Measurements from ENCODE around the gene ABCA12. TPM values are rescaled to one million over a fixed set of nuclear protein-coding genes. Genes with fewer than 3 reads are reported as not detected.

Gene ABCA12
- polyA plus RNA-seq, 1 experiment, result 0.01 TPM

DNA sequence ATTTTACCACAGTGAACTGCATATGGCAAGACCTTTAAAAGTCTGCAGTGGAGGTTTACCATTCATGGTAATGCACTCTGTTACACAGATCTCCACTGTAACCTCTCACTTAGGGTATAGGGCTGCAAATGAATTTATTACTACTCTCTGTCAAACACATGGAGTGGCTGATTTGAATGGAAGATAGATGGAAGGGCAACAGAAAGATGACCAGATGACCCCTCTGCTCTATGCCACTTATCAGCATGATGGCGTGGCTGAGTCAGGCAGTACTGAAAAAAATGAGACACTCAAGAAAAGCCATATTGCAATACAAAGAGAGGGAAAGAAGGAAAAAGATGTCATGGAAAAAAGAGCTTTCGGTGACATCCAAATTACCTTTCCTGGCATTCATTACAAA is 72.3 kb downstream of the ABCA12 start:
- ChIA-PET CTCF (no interaction called here), POLR2A (no interaction called here)
- no peak for DNase-seq (ENCODE audit: low read depth)
- H3K36me3 ChIP-seq (ENCODE audit: control insufficient read depth, insufficient read depth, low read length), result no peaks in the 10 kb centered on the region
- H3K4me3 ChIP-seq (ENCODE audit: low read depth, low read length), result no peak overlapping the region
- no peaks in the 10 kb centered on the region for H3K27me3 ChIP-seq (ENCODE audit: control insufficient read depth, insufficient read depth, low read length)
- no peak for TF ChIP-seq CTCF (IDR thresholded peaks at IDR 0.05; ENCODE audit: insufficient read depth, low read depth, low read length)

GRCh38 chr2:215063526-215063925 is 74.9 kb downstream of the ABCA12 start:
- CTCF ChIA-PET, result interaction anchor here (0.6 kb wide), 1 partner anchor 70 kb away, joined by 5 read pairs; no protein-coding TSS in a partner anchor

GRCh38 chr2:215060861-215061536 is 77.4 kb downstream of the ABCA12 start:
- Histone ChIP-seq H3K36me3 (ENCODE audit: control insufficient read depth, insufficient read depth, low read length) (no peaks in the 10 kb centered on the region), H3K27me3 (ENCODE audit: control insufficient read depth, insufficient read depth, low read length) (no peaks in the 10 kb centered on the region), H3K4me3 (ENCODE audit: low read depth, low read length) (no peak overlapping the region)
- TF ChIP-seq CTCF (IDR thresholded peaks at IDR 0.05; ENCODE audit: insufficient read depth, low read depth, low read length), result no peak
- CTCF ChIA-PET, result interaction anchor here (0.7 kb wide), 1 partner anchor 126 kb away, joined by 3 read pairs; no protein-coding TSS in a partner anchor
- no peak for DNase-seq (ENCODE audit: low read depth)
- POLR2A ChIA-PET, result no interaction called here

More at GRCh38 chr2:215063526-215063925, 74.9 kb downstream of the ABCA12 start:
- H3K4me3 ChIP-seq (ENCODE audit: low read depth, low read length), result no peak overlapping the region
- H3K36me3 ChIP-seq (ENCODE audit: control insufficient read depth, insufficient read depth, low read length), result no peaks in the 10 kb centered on the region
- POLR2A ChIA-PET, result no interaction called here
- no peak for TF ChIP-seq CTCF (IDR thresholded peaks at IDR 0.05; ENCODE audit: insufficient read depth, low read depth, low read length)
- DNase-seq (ENCODE audit: low read depth), result no peak
- H3K27me3 ChIP-seq (ENCODE audit: control insufficient read depth, insufficient read depth, low read length), result no peaks in the 10 kb centered on the region

DNA sequence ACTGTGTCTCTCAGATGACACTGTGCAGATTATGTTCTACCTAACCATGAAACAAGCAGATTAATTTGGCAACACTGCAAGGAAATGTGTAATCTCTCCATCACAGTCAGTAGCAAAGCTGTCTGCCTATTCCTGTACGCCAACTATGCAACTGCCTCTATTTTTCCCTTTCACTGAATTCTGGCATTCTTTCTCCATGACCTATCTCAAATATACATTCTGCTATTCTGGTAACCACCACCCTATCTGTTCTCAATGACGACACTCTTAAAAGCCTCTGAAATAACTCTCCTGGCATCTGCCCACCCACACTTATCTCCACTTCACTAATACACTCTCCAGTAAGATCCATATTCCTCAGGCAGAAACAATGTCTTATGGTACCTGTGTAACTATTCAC is 78.7 kb downstream of the ABCA12 start:
- no peak overlapping the region for H3K4me3 ChIP-seq (ENCODE audit: low read depth, low read length)
- CTCF ChIA-PET, result no interaction called here
- no peak for DNase-seq (ENCODE audit: low read depth)
- no peaks in the 10 kb centered on the region for H3K27me3 ChIP-seq (ENCODE audit: control insufficient read depth, insufficient read depth, low read length)
- no peak for TF ChIP-seq CTCF (IDR thresholded peaks at IDR 0.05; ENCODE audit: insufficient read depth, low read depth, low read length)
- H3K36me3 ChIP-seq (ENCODE audit: control insufficient read depth, insufficient read depth, low read length), result no peaks in the 10 kb centered on the region
- POLR2A ChIA-PET, result no interaction called here

GRCh38 chr2:215055891-215056290 is 82.5 kb downstream of the ABCA12 start:
- POLR2A ChIA-PET, result no interaction called here
- CTCF ChIA-PET, result no interaction called here

More at GRCh38 chr2:215055891-215056290, 82.5 kb downstream of the ABCA12 start:
- DNase-seq (ENCODE audit: low read depth), result no peak
- Histone ChIP-seq H3K36me3 (ENCODE audit: control insufficient read depth, insufficient read depth, low read length) (no peaks in the 10 kb centered on the region), H3K27me3 (ENCODE audit: control insufficient read depth, insufficient read depth, low read length) (no peaks in the 10 kb centered on the region), H3K4me3 (ENCODE audit: low read depth, low read length) (no peak overlapping the region)
- no peak for TF ChIP-seq CTCF (IDR thresholded peaks at IDR 0.05; ENCODE audit: insufficient read depth, low read depth, low read length)

All from BJ (cell line).